Left lung (tissue), 10 donors: ENCODE data around the gene FAM25G. TPM values are rescaled to one million over a fixed set of nuclear protein-coding genes. Genes with fewer than 3 reads are reported as not detected.
A peak's percentile ranks its signal among the peaks of the same experiment; 100 is the strongest.
"Not testable (repeated sequence)": the region's sequence is repeated elsewhere in the genome, so short reads cannot be mapped to it uniquely, and the experiment has no call there.

Experiments used
- ATAC-seq: fragments of 200-7000 bp; cut with Tn5 transposase; one replicate; pipeline ENCODE4 v1.9.1; 2020; ENCODE audit warnings: moderate library complexity
- DNase-seq, 4 donors: peaks; one replicate each; pipeline ENCODE4 v3.0.0-alpha.2; 2013 to 2020
- H3K27ac ChIP-seq, 2 donors: fragments of 200-600 bp; sonication (generic) in 1 of 2; one replicate each; pipeline versions ENCODE4 v1.5.0 to v1.8.0; 2020 to 2021
- H3K27me3 ChIP-seq, 2 donors: fragments of 200-600 bp; sonication (generic) in 1 of 2; one replicate each; pipeline versions ENCODE4 v1.5.0 to v1.8.0; 2020 to 2021
- H3K36me3 ChIP-seq, 2 donors: fragments of 200-600 bp; sonication (generic) in 1 of 2; one replicate each; pipeline versions ENCODE4 v1.5.0 to v1.8.0; 2020 to 2021
- H3K4me1 ChIP-seq, 2 donors: fragments of 200-600 bp; one replicate each; pipeline ENCODE4 v1.8.0; 2021
- H3K4me3 ChIP-seq, 2 donors: fragments of 200-600 bp; sonication (generic) in 1 of 2; one replicate each; pipeline versions ENCODE4 v1.5.0 to v1.8.0; 2020 to 2021; ENCODE audit warnings: mild to moderate bottlenecking in 1 of 2
- H3K9me3 ChIP-seq, 2 donors: fragments of 200-600 bp; sonication (generic) in 1 of 2; one replicate each; pipeline versions ENCODE4 v1.5.0 to v1.8.0; 2020 to 2021
- CTCF ChIP-seq, 2 donors: fragments of 200-600 bp; sonication (generic) in 1 of 2; IDR thresholded peaks; one replicate each; pipeline versions ENCODE4 v1.5.0 to v1.8.0; 2021; ENCODE audit warnings: antibody characterized with exemption in 2 of 2
- intact Hi-C, 2 donors: fragments of 100-400 bp; cut with DNase I; formaldehyde crosslinking; loops; one replicate each; pipeline versions ENCODE4 v1.11.2 to v1.14.2; 2022
- polyA plus RNA-seq, 6 donors: library from polyadenylated mRNA; unstranded; fragments of 120-200 nt; gene quantifications; one replicate each; pipeline ENCODE4 v1.2.1, GENCODE V29; 2013; ENCODE audit not compliant: insufficient read length in 6 of 6
- total RNA-seq, 2 donors: library from RNA; stranded (reverse); fragmentation: NEBNext Ultra II Directional; extraction: Animal tissue kit (Norgen Biotek cat#: 25700); gene quantifications; one replicate each; pipeline ENCODE4 v1.2.1, GENCODE V29; 2021
- donor health status: DM: no; HTN: yes; CAD: no.
- donor health status: DM: no; HTN: no; CAD: no.

Gene FAM25G
- total and polyA plus RNA-seq, 8 donors: not detected

GRCh38 chr10:47456079-47456785 lies 35.3 kb downstream of the FAM25G start:
- TF ChIP-seq CTCF (IDR thresholded peaks at IDR 0.05): no peak
- intact Hi-C loops: no loop called here
- Histone ChIP-seq H3K27ac (no peak overlapping the region), H3K36me3 (no peaks in the 10 kb centered on the region), H3K27me3 (peaks cover 0 to 8% of the 10 kb centered on the region in 2 donors), H3K9me3 (no peaks in the 10 kb centered on the region), H3K4me1 (no peaks in the 10 kb centered on the region), H3K4me3 (no peak overlapping the region)
- DNase-seq (peak in 2 of 4 donors; percentile 35 to 36), ATAC-seq (no peak)

GRCh38 chr10:47455350-47456078 lies 36.0 kb downstream of the FAM25G start:
- ATAC-seq, H3K27me3 ChIP-seq, H3K9me3 ChIP-seq, H3K4me3 ChIP-seq, H3K36me3 ChIP-seq, DNase-seq, H3K27ac ChIP-seq, H3K4me1 ChIP-seq, intact Hi-C loops: not testable (repeated sequence)

- Histone ChIP-seq H3K4me1 (no peaks in the 10 kb centered on the region), H3K27me3 (peaks cover 0 to 8% of the 10 kb centered on the region in 2 donors), H3K36me3 (no peaks in the 10 kb centered on the region), H3K4me3 (no peak overlapping the region), H3K27ac (no peak overlapping the region), H3K9me3 (no peaks in the 10 kb centered on the region)
- DNase-seq: no peak
- intact Hi-C loops: no loop called here
- ATAC-seq: no peak
- TF ChIP-seq CTCF (IDR thresholded peaks at IDR 0.05): no peak
Measured at GRCh38 chr10:47454780-47455058, 36.8 kb downstream of the FAM25G start.

GRCh38 chr10:47454008-47454779 lies 37.3 kb downstream of the FAM25G start:
- intact Hi-C loops: no loop called here
- Histone ChIP-seq H3K4me3 (no peak overlapping the region), H3K36me3 (no peaks in the 10 kb centered on the region), H3K27ac (no peak overlapping the region), H3K4me1 (no peaks in the 10 kb centered on the region), H3K9me3 (no peaks in the 10 kb centered on the region), H3K27me3 (peaks cover 0 to 8% of the 10 kb centered on the region in 2 donors)
- no peak for ATAC-seq
- TF ChIP-seq CTCF (IDR thresholded peaks at IDR 0.05): no peak
- DNase-seq: no peak

- H3K9me3 ChIP-seq: no peaks in the 10 kb centered on the region
- H3K4me1 ChIP-seq: no peaks in the 10 kb centered on the region
- TF ChIP-seq CTCF (IDR thresholded peaks at IDR 0.05): no peak
- ATAC-seq (no peak), DNase-seq (no peak)
- no peak overlapping the region for H3K27ac ChIP-seq
- intact Hi-C loops: no loop called here
- no peak overlapping the region for H3K4me3 ChIP-seq
- H3K36me3 ChIP-seq: no peaks in the 10 kb centered on the region
- peaks cover 0 to 8% of the 10 kb centered on the region in 2 donors for H3K27me3 ChIP-seq
Measured at GRCh38 chr10:47453141-47454007, 38.1 kb downstream of the FAM25G start.
